ENCODE results near the gene LRRC25. TPM values are rescaled to one million over a fixed set of nuclear protein-coding genes. Genes with fewer than 3 reads are reported as not detected.

Gene LRRC25
- total and polyA plus RNA-seq, 2 of the 4 experiments (the other 2 are of a cell fraction) = 0.03 TPM; not detected in 1

DNA sequence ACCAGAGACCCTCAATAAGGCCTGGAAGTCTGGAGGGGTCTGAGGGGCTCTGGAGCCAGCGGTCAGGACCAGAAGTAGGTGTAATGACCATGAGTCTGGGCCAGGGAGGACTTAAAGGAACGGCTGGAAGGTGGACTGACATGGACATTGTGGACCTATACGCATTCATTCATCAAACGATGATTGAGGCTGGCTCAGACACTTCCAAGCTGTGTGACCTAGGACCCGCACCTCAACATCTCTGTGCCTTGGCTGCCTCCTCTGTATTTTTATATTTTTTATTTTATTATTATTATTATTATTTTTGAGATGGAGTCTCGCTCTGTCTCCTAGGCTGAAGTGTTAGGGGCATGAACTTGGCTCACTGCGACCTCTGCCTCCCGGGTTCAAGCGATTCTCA is 9.3 kb upstream of the LRRC25 start:
- H3K14ac ChIP-seq (replicated peaks; ENCODE audit: low read depth, low read length) = no peak overlapping the region
- H4K8ac ChIP-seq (ENCODE audit: low read depth in 2 of 2, low read length in 2 of 2) = no peak overlapping the region
- H3K27ac ChIP-seq (ENCODE audit: insufficient read depth, low read length) = no peak overlapping the region
- ATAC-seq (ENCODE audit: low read depth) (no peak), DNase-seq (no peak)
- H2BK15ac ChIP-seq (ENCODE audit: low read depth, low read length) = no peak overlapping the region
- no peak overlapping the region for H3K4me2 ChIP-seq (ENCODE audit: low read depth, low read length)
- H3K4ac ChIP-seq (ENCODE audit: low read depth, low read length) = no peak overlapping the region
- no peak overlapping the region for H2AFZ ChIP-seq (replicated peaks; ENCODE audit: low read length, poor library complexity)
- 93% methylated on average over 3 of the region's 9 CpGs; no CpG with 5 or more reads in 1 of the 2 experiments for WGBS, 2 experiments (ENCODE audit: extremely low coverage in 2 of 2, insufficient read length in 1 of 2)
- in situ Hi-C loops (cut with MboI; ENCODE audit: low sequenced_read_pairs) (loop anchor here (5.0 to 10.0 kb wide), 2 partner anchors 54 to 132 kb away; partner anchors contain the start of gene IQCN), dilution Hi-C loops (cut with HindIII; ENCODE audit: low sequenced_read_pairs, unreplicated experiment) (no loop called here), intact Hi-C loops (cut with micrococcal nuclease) (no loop called here)
- H4K5ac ChIP-seq (ENCODE audit: low read depth, low read length) = no peak overlapping the region
- TF ChIP-seq RCOR1 (IDR thresholded peaks at IDR 0.05; ENCODE audit: insufficient replicate concordance, low read length) (no peak), CEBPB (IDR thresholded peaks at IDR 0.05; ENCODE audit: low read depth, low read length) (no peak), RAD21 (IDR thresholded peaks at IDR 0.05; ENCODE audit: low read length) (no peak), CHD1 (IDR thresholded peaks at IDR 0.05; ENCODE audit: low read depth, low read length) (no peak), POLR2A (IDR thresholded peaks at IDR 0.05; ENCODE audit: low read depth, low read length) (no peak), SMC3 (IDR thresholded peaks at IDR 0.05; ENCODE audit: low read depth, low read length) (no peak), BHLHE40 (IDR thresholded peaks at IDR 0.05; ENCODE audit: low read depth, low read length) (no peak), RFX5 (IDR thresholded peaks at IDR 0.05; ENCODE audit: low read depth, low read length) (no peak), MAZ (IDR thresholded peaks at IDR 0.05; ENCODE audit: borderline replicate concordance, low read depth, low read length) (no peak)
- TF ChIP-seq, protein P1, sequence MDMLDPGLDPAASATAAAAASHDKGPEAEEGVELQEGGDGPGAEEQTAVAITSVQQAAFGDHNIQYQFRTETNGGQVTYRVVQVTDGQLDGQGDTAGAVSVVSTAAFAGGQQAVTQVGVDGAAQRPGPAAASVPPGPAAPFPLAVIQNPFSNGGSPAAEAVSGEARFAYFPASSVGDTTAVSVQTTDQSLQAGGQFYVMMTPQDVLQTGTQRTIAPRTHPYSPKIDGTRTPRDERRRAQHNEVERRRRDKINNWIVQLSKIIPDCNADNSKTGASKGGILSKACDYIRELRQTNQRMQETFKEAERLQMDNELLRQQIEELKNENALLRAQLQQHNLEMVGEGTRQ (IDR thresholded peaks at IDR 0.05; ENCODE audit: low read depth, low read length) = no peak
- TF ChIP-seq, protein P2, sequence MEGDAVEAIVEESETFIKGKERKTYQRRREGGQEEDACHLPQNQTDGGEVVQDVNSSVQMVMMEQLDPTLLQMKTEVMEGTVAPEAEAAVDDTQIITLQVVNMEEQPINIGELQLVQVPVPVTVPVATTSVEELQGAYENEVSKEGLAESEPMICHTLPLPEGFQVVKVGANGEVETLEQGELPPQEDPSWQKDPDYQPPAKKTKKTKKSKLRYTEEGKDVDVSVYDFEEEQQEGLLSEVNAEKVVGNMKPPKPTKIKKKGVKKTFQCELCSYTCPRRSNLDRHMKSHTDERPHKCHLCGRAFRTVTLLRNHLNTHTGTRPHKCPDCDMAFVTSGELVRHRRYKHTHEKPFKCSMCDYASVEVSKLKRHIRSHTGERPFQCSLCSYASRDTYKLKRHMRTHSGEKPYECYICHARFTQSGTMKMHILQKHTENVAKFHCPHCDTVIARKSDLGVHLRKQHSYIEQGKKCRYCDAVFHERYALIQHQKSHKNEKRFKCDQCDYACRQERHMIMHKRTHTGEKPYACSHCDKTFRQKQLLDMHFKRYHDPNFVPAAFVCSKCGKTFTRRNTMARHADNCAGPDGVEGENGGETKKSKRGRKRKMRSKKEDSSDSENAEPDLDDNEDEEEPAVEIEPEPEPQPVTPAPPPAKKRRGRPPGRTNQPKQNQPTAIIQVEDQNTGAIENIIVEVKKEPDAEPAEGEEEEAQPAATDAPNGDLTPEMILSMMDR (conservative IDR thresholded peaks at IDR 0.05; ENCODE audit: low read depth, low read length) = no peak
- TF ChIP-seq, protein P3, sequence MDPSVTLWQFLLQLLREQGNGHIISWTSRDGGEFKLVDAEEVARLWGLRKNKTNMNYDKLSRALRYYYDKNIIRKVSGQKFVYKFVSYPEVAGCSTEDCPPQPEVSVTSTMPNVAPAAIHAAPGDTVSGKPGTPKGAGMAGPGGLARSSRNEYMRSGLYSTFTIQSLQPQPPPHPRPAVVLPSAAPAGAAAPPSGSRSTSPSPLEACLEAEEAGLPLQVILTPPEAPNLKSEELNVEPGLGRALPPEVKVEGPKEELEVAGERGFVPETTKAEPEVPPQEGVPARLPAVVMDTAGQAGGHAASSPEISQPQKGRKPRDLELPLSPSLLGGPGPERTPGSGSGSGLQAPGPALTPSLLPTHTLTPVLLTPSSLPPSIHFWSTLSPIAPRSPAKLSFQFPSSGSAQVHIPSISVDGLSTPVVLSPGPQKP (IDR thresholded peaks at IDR 0.05; ENCODE audit: borderline replicate concordance, low read depth, low read length) = no peak
- no peaks in the 10 kb centered on the region for H3K9me1 ChIP-seq (ENCODE audit: insufficient read depth, low read length)
- H2BK5ac ChIP-seq (ENCODE audit: low read depth, low read length, poor library complexity, severe bottlenecking) = no peak overlapping the region
- H3K9ac ChIP-seq (ENCODE audit: low read depth, low read length) = no peak overlapping the region
- no peak overlapping the region for H2BK120ac ChIP-seq (ENCODE audit: low read depth, low read length)
- H2BK20ac ChIP-seq (ENCODE audit: low read depth, low read length) = no peak overlapping the region
- H3K9me3 ChIP-seq (ENCODE audit: control insufficient read depth, insufficient read depth, low read length) = no peaks in the 10 kb centered on the region
- H3K4me3 ChIP-seq (ENCODE audit: insufficient read depth, low read depth, low read length) = no peak overlapping the region
- no peak overlapping the region for H3K18ac ChIP-seq (ENCODE audit: low read depth, low read length)
- ChIA-PET CTCF (no interaction called here), POLR2A (ENCODE audit: unreplicated experiment) (no interaction called here)
- H3K27me3 ChIP-seq (ENCODE audit: control insufficient read depth, insufficient read depth, low read length) = no peaks in the 10 kb centered on the region
- no peak overlapping the region for H3K56ac ChIP-seq (ENCODE audit: extremely low read depth, insufficient read depth, low read length)
- H3K36me3 ChIP-seq (ENCODE audit: control insufficient read depth, insufficient read depth, low read length) = no peaks in the 10 kb centered on the region
- H2AK5ac ChIP-seq (ENCODE audit: low read depth, low read length) = no peak overlapping the region
- no peak overlapping the region for H2AK9ac ChIP-seq (replicated peaks; ENCODE audit: low read depth, low read length, poor library complexity)
- no peak overlapping the region for H4K91ac ChIP-seq (ENCODE audit: insufficient read depth, low read depth, low read length)
- BruUV-seq (replicated peaks) = no TSS peak
- no peaks in the 10 kb centered on the region for H3K4me1 ChIP-seq (ENCODE audit: control insufficient read depth, insufficient read depth, low read length)
- H4K20me1 ChIP-seq (ENCODE audit: insufficient read depth, low read length) = no peaks in the 10 kb centered on the region
- no peak overlapping the region for H3K23ac ChIP-seq (ENCODE audit: low read depth, low read length)
- H3K79me1 ChIP-seq (ENCODE audit: low read depth in 1 of 2, low read length in 2 of 2) = no peaks in the 10 kb centered on the region
